ENCODE data around the gene MTSS2.

DNA sequence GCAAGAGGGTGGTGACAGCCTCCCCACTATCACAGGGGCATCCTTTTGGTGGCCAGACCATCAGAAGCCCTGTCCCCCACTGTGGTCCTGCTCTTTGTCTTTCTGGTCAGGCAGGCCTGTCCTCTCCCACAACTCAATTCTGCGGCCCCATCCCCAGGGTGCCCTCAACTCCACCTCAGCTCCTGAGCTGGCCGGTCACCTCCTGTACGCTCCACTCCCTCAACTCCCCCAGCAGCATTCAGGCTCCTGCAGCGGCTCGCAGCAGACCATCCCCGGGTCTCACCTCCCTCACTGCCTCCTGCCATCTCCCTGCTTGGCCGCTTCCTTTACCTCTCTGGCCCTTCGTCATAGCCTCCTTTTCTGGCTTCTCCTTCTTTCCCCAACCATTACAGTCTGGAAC, 43.4 kb upstream of the MTSS2 start:
- TF ChIP-seq, protein P1, sequence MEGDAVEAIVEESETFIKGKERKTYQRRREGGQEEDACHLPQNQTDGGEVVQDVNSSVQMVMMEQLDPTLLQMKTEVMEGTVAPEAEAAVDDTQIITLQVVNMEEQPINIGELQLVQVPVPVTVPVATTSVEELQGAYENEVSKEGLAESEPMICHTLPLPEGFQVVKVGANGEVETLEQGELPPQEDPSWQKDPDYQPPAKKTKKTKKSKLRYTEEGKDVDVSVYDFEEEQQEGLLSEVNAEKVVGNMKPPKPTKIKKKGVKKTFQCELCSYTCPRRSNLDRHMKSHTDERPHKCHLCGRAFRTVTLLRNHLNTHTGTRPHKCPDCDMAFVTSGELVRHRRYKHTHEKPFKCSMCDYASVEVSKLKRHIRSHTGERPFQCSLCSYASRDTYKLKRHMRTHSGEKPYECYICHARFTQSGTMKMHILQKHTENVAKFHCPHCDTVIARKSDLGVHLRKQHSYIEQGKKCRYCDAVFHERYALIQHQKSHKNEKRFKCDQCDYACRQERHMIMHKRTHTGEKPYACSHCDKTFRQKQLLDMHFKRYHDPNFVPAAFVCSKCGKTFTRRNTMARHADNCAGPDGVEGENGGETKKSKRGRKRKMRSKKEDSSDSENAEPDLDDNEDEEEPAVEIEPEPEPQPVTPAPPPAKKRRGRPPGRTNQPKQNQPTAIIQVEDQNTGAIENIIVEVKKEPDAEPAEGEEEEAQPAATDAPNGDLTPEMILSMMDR (conservative IDR thresholded peaks at IDR 0.05), result no peak
- TF ChIP-seq EZH2 (IDR thresholded peaks at IDR 0.05; ENCODE audit: low read depth), result no peak

Measured in PC-9 (cell line).